GM19238 (cell line): ENCODE data around the gene NBAS.

Experiments
- DNase-seq: peaks from one replicate; pipeline ENCODE4 v3.0.0; 2011; ENCODE audit warnings: low spot score; ENCODE audit not compliant: insufficient read length

NBAS gene

DNA sequence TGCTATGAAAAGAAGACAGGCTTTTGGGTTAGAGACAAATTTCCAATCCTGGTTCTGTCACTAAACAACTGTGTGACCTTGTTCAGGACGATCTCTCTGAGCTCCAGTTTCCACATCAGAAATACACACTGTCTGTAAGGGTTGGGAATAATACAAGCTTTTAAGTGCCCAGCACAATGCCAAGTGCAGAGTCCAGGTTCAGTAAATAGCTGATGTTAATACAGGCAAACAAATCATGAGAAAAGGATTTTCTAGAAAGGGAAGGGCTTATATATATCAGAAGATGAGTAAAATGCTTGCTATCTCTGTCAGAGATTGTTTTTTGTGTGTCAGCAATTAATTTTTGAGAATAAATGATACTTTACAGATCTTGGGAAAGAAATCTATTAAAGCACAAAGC is 388.3 kb downstream of the NBAS start:
- no peak for DNase-seq

GRCh38 chr2:15170070-15170775 is 390.9 kb downstream of the NBAS start:
- no peak for DNase-seq

DNA sequence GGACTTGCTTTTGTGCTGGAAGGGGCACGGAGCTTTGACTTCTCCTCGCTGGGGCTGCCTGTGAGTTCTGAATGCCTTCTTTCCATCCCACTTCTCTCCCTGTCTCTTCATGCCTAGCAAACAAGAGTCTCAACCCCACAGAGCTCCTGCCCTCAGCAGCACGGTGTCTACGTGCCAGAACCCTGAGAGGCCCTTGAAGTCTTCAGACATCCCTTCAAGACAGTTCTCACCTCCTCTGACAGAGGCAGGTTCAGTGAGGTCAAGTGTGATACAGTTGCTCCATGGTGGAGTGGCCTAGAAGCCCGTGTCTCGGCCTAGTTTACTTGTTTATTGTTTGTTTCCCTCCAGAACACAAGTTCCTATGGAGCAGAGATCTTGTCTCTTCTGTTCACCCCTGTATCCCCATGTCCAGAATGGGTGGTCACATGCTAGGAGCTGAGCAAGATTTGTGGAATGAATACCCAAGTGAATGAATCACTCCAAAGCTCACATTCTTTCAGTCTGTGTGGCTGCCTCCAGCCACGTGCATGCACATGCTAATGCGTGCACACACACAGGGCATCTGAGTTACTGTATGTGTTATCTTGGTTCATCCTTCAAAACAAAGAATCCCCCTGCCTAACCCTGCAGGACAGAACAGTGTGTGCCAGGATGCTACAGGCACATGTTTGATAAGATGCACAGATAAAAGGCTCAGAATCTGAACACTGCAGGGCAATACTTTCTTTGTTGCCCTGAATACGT is 391.6 kb downstream of the NBAS start:
- DNase-seq, result no peak

DNA sequence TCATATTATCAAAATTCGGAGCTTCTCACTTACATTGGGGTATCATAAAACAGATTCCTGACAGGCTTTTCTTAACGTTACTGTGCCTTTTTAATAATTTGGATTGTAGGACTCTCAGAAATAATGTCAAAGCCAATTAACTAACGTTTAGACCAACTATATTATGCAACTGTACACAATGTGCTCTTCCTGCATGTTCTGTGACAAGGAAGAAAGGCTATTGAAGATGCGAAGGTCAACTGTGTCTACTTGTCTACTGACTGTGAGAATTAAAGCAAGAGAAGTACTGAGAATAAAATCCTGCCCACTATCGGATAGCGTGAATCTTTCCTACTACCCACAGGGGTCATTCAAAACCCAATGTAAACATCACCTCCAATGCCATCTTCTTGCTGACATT is 393.0 kb downstream of the NBAS start:
- no peak for DNase-seq

- no peak for DNase-seq
Observed at GRCh38 chr2:15166878-15167277, 394.3 kb downstream of the NBAS start.

- DNase-seq, result no peak
Observed at GRCh38 chr2:15163326-15163725, 397.8 kb downstream of the NBAS start.

DNA sequence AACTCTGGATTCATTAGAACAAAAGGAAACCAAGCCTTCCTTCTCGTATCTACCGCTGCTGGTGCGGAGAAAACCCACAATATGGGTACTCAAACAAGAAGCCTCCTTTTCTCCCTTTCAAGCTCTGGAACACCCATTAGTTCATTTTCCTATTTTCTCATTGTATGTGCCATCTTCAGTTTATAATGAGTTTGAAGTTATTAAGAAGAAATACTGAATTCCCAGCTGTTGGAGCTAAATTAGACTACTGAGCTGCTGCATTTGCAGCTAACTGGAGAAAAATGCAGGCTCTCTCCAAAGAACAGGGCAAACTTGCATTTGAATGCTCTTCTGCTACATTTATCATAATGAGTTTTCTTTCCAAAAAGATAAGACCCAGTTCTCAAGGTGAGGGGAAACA is 398.5 kb downstream of the NBAS start:
- DNase-seq, result no peak

GRCh38 chr2:15160201-15160991 is 400.7 kb downstream of the NBAS start:
- no peak for DNase-seq

- no peak for DNase-seq
Observed at GRCh38 chr2:15159751-15160177, 401.4 kb downstream of the NBAS start.

- no peak for DNase-seq
Observed at GRCh38 chr2:15159206-15159605, 401.9 kb downstream of the NBAS start.

DNA sequence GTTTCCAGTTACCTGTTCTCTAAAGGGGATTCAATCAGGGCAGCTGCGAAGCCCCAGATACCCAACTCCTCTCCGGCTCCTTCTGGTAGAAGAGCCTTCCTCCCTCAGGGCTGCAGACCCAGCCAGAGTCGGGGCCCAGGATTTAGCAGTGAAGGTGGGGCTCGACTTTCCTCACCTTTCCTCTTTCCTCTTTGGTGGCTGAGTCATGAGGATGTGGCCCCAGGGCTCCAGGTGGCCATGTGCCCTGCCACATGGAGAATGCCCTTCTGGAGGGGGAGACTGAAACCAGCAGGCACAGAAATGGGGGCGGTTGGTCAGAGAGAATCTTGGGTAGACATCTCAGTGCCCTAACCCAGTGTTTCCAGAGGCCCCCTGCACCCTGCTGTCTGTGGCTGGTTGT is 402.6 kb downstream of the NBAS start:
- no peak for DNase-seq

- no peak for DNase-seq
Observed at GRCh38 chr2:15158100-15158499, 403.0 kb downstream of the NBAS start.

DNA sequence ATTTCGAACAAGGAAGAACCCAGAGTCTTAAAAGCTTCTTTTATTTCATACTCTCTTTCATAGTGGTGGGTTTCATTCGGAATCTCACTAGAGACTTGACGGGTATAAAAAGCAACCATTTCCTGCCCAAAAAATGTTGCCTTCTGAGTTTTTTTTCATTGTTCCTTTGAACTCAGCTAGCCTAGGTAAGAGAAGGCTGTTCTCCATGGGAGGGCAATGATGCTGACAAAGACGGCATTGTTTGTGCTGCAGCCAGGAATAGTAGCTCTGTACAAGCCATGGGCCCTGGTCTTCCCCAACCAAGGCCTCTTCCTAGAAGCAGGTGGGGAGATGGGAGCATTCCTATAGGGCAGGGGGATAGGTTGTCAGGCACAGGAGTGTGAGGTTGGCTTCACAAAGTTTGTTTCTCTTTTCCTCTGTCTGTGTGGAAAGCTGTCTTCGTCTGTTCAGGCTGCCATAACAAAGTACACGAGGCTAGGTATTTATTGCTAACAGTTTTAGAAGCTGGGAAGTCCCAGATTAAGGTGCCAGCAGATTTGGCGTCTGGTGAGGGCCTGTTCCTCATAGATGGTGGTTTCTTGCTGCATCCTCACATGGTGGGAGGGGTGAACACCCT is 405.1 kb downstream of the NBAS start:
- DNase-seq, result no peak

DNA sequence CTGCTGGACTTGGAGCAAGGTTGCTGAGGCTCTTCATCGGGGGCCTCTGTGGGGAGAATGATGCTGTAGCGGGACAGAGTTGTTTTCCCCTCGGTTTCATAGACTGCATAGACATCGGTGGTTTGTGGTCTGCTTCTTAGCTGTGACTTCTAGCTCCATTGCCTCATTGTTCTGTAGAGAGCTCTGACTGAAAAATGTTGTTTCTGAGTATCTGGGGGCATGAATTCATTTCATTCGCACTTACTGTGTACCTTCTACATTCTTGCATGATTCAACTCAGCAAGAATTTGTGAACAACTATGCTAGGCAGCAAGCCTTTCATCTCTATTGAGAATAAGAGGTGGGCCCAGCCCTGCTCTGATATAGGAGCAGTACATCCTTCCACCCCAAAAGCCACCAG is 406.8 kb downstream of the NBAS start:
- no peak for DNase-seq

DNA sequence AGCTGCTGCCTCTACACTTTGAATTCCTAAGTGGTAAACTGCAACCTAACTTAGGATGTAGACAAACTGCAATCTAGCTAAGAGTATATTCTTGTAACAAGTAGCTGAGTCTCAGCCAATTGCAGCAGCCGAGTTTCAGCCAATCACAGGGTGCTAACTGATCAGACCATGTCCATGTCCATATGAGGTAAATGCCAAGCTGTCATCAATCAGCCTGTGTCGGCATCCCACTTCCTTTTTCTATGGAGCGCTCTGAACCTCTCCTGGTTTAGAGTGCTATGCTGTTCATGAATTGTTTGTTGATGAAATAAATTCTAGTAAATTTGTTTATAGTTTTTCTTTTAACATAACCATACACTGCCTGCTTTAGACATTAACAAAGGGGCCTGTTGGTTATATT is 408.8 kb downstream of the NBAS start:
- no peak for DNase-seq

- no peak for DNase-seq
Observed at GRCh38 chr2:15149063-15149462, 412.1 kb downstream of the NBAS start.

GRCh38 chr2:15147591-15147990 is 413.5 kb downstream of the NBAS start:
- no peak for DNase-seq

DNA sequence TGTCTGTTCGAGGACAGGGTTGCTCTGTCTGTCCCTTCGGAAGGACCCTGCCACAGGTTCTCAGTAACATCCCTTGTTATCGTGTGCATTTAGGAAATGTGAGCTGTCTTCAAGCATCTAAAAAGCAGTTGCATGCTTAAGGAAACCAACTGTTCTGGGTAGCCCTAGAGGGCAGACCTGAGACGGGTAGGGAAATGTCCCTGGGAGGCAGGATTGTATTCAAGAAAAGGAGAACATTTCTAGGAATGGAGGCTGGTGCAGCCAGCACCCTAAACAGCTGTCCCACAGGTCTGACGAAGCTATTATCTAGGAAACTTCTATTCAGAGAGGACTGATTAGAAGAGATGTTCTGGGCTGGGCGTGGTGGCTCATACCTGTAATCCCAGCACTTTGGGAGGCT is 414.2 kb downstream of the NBAS start:
- no peak for DNase-seq

GRCh38 chr2:15145919-15146318 is 415.2 kb downstream of the NBAS start:
- DNase-seq, result no peak

- DNase-seq, result no peak
Observed at GRCh38 chr2:15145046-15145817, 415.9 kb downstream of the NBAS start.

DNA sequence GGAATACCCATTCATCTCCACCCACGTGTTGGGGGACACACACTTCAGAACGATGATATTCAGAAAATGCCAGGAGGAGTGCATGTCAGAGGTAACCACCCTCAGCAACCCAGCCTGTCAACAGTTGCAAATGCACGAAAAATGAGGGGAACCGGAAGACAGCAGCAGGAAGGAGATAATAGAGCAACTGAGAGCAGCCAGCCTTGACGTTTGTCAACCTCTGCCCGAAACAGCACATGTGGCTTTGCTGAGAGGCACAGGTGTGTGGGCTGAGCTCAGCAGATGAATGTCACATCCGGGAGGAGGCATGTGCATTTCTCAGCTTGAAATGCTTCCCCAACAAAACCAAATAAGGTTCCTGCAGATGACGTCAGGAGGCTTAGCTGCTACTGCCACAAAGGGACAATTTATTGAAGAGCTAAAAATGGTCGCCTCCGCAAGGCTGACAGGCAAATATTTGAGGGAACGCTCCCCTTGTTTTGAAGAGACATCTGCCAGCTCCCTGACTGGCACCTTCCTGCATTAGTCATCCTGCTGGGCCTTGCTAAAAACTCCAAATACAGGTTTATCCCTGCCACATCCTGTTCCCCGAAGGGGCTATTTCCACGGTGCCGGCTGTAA is 419.0 kb downstream of the NBAS start:
- peak; percentile 87 for DNase-seq
